Transverse colon (tissue), 4 donors: ENCODE measurements around the gene SLC35G4. TPM values are rescaled to one million over a fixed set of nuclear protein-coding genes. Genes with fewer than 3 reads are reported as not detected.

Source experiments
- DNase-seq: peaks from one replicate; pipeline ENCODE4 v3.0.0-alpha.2; 2019
- H3K27ac ChIP-seq, 4 donors: fragments of 200-600 bp; sonication (generic); 2 replicates each; pipeline ENCODE4 v1.5.1; 2016 to 2018; ENCODE audit warnings: inconsistent platforms in 4 of 4
- H3K27me3 ChIP-seq: fragments of 200-600 bp; sonication (generic); 2 replicates; pipeline ENCODE4 v1.5.1; 2017; ENCODE audit warnings: inconsistent platforms
- H3K36me3 ChIP-seq, 4 donors: fragments of 200-600 bp; sonication (generic); 2 replicates each; pipeline ENCODE4 v1.5.1; 2017 to 2019; ENCODE audit warnings: inconsistent platforms in 4 of 4
- H3K4me1 ChIP-seq, 4 donors: fragments of 200-600 bp; sonication (generic); 2 replicates each; pipeline ENCODE4 v1.5.1; 2017 to 2020; ENCODE audit warnings: inconsistent platforms in 4 of 4
- H3K4me3 ChIP-seq, 4 donors: fragments of 200-600 bp; sonication (generic); 1 replicate in 1 of 4; 2 replicates in 3 of 4; pipeline versions ENCODE4 v1.5.1 to v1.6.1; 2017 to 2019; ENCODE audit warnings: inconsistent platforms in 4 of 4
- H3K9me3 ChIP-seq, 2 donors: fragments of 200-600 bp; sonication (generic); 2 replicates each; pipeline ENCODE4 v1.5.1; 2017 to 2019; ENCODE audit warnings: inconsistent platforms in 2 of 2
- CTCF ChIP-seq, 5 experiments: fragments of 200-600 bp in 3 of 5; fragments of 450-650 bp in 2 of 5; sonication (generic) in 3 of 5; IDR thresholded peaks; 1 replicate in 2 of 5; 2 replicates in 3 of 5; pipeline ENCODE4 v1.5.1; 2016 to 2017; ENCODE audit warnings: antibody characterized with exemption in 5 of 5, inconsistent platforms in 3 of 5, mild to moderate bottlenecking in 2 of 5, moderate library complexity in 1 of 5
- EP300 ChIP-seq: sonication (generic); formaldehyde crosslinking; IDR thresholded peaks from one replicate; pipeline ENCODE4 v1.6.1; 2017; ENCODE audit warnings: antibody characterized with exemption, low read depth
- POLR2A ChIP-seq: fragments of 450-650 bp; IDR thresholded peaks from one replicate; pipeline ENCODE4 v1.6.1; 2016; ENCODE audit warnings: antibody characterized with exemption, mild to moderate bottlenecking, moderate library complexity
- POLR2AphosphoS5 ChIP-seq, 3 donors: sonication (generic); formaldehyde crosslinking; IDR thresholded peaks; one replicate each; pipeline ENCODE4 v1.6.1; 2016; ENCODE audit warnings: antibody characterized with exemption in 3 of 3
- WGBS, 2 donors: methylation state at CpG; one replicate each; pipeline ENCODE4 v1.1.5; 2018; ENCODE audit warnings: low coverage in 1 of 2; 5-methylcytosine and 5-hydroxymethylcytosine counted together
- in situ Hi-C, 4 donors: fragments of 200-750 bp; cut with MboI; loops; one replicate each; pipeline versions ENCODE4 v1.15.0 to v1.15.1; 2017; ENCODE audit warnings: low sequenced_read_pairs in 3 of 4, low pct_ligation_motif_present in 1 of 4, low pct_unique_long_range_greater_than_20kb in 1 of 4
- intact Hi-C: fragments of 100-400 bp; cut with DNase I; formaldehyde crosslinking; loops from one replicate; pipeline ENCODE4 v1.15.1; 2023; ENCODE audit warnings: low total_unique reads
- total RNA-seq, 4 donors: library from RNA; depleted of rRNA; stranded (reverse); fragments of >200 nt; gene quantifications; one replicate each; pipeline ENCODE4 v1.1.0, GENCODE V29; 2016

SLC35G4 gene
- total RNA-seq, 4 donors from 2014 or later: not detected

- 64 to 89% methylated on average over 3 to 7 of the region's 7 CpGs for WGBS, 2 donors
- in situ Hi-C loops: loop anchor here (25.0 kb wide), 4 partner anchors 95 to 1005 kb away; no protein-coding TSS in a partner anchor
- no peaks in the 10 kb centered on the region for H3K9me3 ChIP-seq
- H3K27me3 ChIP-seq: peaks cover 5% of the 10 kb centered on the region
- intact Hi-C loops: no loop called here
- H3K4me3 ChIP-seq: no peak overlapping the region
- DNase-seq: no peak
- no peaks in the 10 kb centered on the region for H3K4me1 ChIP-seq
- no peaks in the 10 kb centered on the region for H3K36me3 ChIP-seq
- no peak for TF ChIP-seq POLR2AphosphoS5 (IDR thresholded peaks at IDR 0.05)
- no peak for TF ChIP-seq POLR2A
- TF ChIP-seq EP300: no peak
- no peak for TF ChIP-seq CTCF (IDR thresholded peaks at IDR 0.05)
- H3K27ac ChIP-seq: no peak overlapping the region
These were observed 42.0 kb upstream of the SLC35G4 start for GRCh38 chr18:11567396-11567795.

- Histone ChIP-seq H3K27ac (no peak overlapping the region), H3K9me3 (no peaks in the 10 kb centered on the region), H3K36me3 (no peaks in the 10 kb centered on the region), H3K4me1 (no peaks in the 10 kb centered on the region), H3K27me3 (peaks cover 5% of the 10 kb centered on the region), H3K4me3 (no peak overlapping the region)
- 50 to 77% methylated on average over 2 to 10 of the region's 10 CpGs for WGBS, 2 donors
- DNase-seq: no peak
- in situ Hi-C loops: loop anchor here (25.0 kb wide), 4 partner anchors 92 to 1008 kb away; no protein-coding TSS in a partner anchor
- TF ChIP-seq POLR2A: no peak
- no peak for TF ChIP-seq POLR2AphosphoS5 (IDR thresholded peaks at IDR 0.05)
- TF ChIP-seq EP300: no peak
- intact Hi-C loops: no loop called here
These were observed 39.3 kb upstream of the SLC35G4 start for GRCh38 chr18:11570073-11570588.

GRCh38 chr18:11570769-11571412, 38.5 kb upstream of the SLC35G4 start:
- H3K27me3 ChIP-seq: peaks cover 5% of the 10 kb centered on the region
- in situ Hi-C loops: loop anchor here (25.0 kb wide), 4 partner anchors 91 to 1009 kb away; no protein-coding TSS in a partner anchor
- H3K4me3 ChIP-seq: no peak overlapping the region
- DNase-seq: no peak
- 80 to 91% methylated on average over 11 to 14 of the region's 14 CpGs for WGBS, 2 donors
- intact Hi-C loops: no loop called here
- no peaks in the 10 kb centered on the region for H3K4me1 ChIP-seq
- TF ChIP-seq POLR2AphosphoS5 (IDR thresholded peaks at IDR 0.05) (no peak), POLR2A (no peak), CTCF (IDR thresholded peaks at IDR 0.05) (no peak)
- no peak overlapping the region for H3K27ac ChIP-seq
- H3K9me3 ChIP-seq: no peaks in the 10 kb centered on the region
- no peaks in the 10 kb centered on the region for H3K36me3 ChIP-seq

GRCh38 chr18:11572201-11572600, 37.2 kb upstream of the SLC35G4 start:
- no peak for DNase-seq
- no peak overlapping the region for H3K27ac ChIP-seq
- 50 to 63% methylated on average over 8 to 9 of the region's 9 CpGs for WGBS, 2 donors
- no peaks in the 10 kb centered on the region for H3K36me3 ChIP-seq
- no peak overlapping the region for H3K4me3 ChIP-seq
- no peaks in the 10 kb centered on the region for H3K4me1 ChIP-seq
- intact Hi-C loops: no loop called here
- no peaks in the 10 kb centered on the region for H3K9me3 ChIP-seq
- H3K27me3 ChIP-seq: peaks cover 5% of the 10 kb centered on the region
- in situ Hi-C loops: loop anchor here (25.0 kb wide), 4 partner anchors 90 to 1010 kb away; no protein-coding TSS in a partner anchor
- TF ChIP-seq CTCF (IDR thresholded peaks at IDR 0.05) (no peak), POLR2A (no peak)
